CD8-positive, alpha-beta memory T cell (primary cell): Measurements from ENCODE around the gene BCAR3. TPM values are rescaled to one million over a fixed set of nuclear protein-coding genes. Genes with fewer than 3 reads are reported as not detected.

Source experiments
- CTCF ChIA-PET: fragments of 350-600 bp; sonication (Branson Sonifier 250); formaldehyde crosslinking; loops from one replicate; lab custom pipeline; 2021; ENCODE audit warnings: antibody characterized with exemption; lab: Charles Lee
- POLR2A ChIA-PET: fragments of 350-600 bp; sonication (Branson Sonifier 250); formaldehyde crosslinking; loops from one replicate; lab custom pipeline; 2021; ENCODE audit warnings: antibody characterized with exemption; lab: Charles Lee
- DNase-seq, 5 donors: peaks; one replicate each; pipeline versions ENCODE4 v3.0.0 to v3.0.0-alpha.2; 2020 to 2022; ENCODE audit warnings: mixed read lengths in 1 of 5
- H3K27ac ChIP-seq: one replicate; pipeline ENCODE4 v1.7.0; 2013; ENCODE audit warnings: low read depth, mild to moderate bottlenecking, low read length, moderate library complexity
- H3K27me3 ChIP-seq: 2 replicates; pipeline ENCODE4 v1.7.0; 2013; ENCODE audit warnings: low read length, mild to moderate bottlenecking; ENCODE audit not compliant: insufficient read depth, poor library complexity, severe bottlenecking
- H3K36me3 ChIP-seq: 2 replicates; pipeline ENCODE4 v1.7.0; 2013; ENCODE audit warnings: mild to moderate bottlenecking, low read length, moderate library complexity; ENCODE audit not compliant: insufficient read depth
- H3K4me1 ChIP-seq: 2 replicates; pipeline ENCODE4 v1.7.0; 2013; ENCODE audit warnings: mild to moderate bottlenecking, low read length, moderate library complexity; ENCODE audit not compliant: insufficient read depth
- H3K4me3 ChIP-seq: 2 replicates; pipeline ENCODE4 v1.7.0; 2013; ENCODE audit warnings: mild to moderate bottlenecking, low read length
- H3K9me3 ChIP-seq: 2 replicates; pipeline ENCODE4 v1.7.0; 2013; ENCODE audit warnings: mild to moderate bottlenecking, low read length
- H3K27ac Mint-ChIP-seq, 8 donors: one replicate each; pipeline ENCODE4 v1.8.0; 2020 to 2021; ENCODE audit warnings: mixed read lengths in 8 of 8, mild to moderate bottlenecking in 6 of 8, inconsistent platforms in 3 of 8, moderate library complexity in 3 of 8
- H3K27me3 Mint-ChIP-seq, 2 donors: one replicate each; pipeline ENCODE4 v1.8.0; 2020 to 2021; ENCODE audit warnings: mixed read lengths in 2 of 2, mild to moderate bottlenecking in 1 of 2, moderate library complexity in 1 of 2
- H3K36me3 Mint-ChIP-seq, 3 donors: one replicate each; pipeline ENCODE4 v1.8.0; 2020 to 2021; ENCODE audit warnings: mixed read lengths in 3 of 3, inconsistent platforms in 1 of 3, mild to moderate bottlenecking in 1 of 3
- H3K4me1 Mint-ChIP-seq, 3 donors: one replicate each; pipeline ENCODE4 v1.8.0; 2020 to 2021; ENCODE audit warnings: mixed read lengths in 3 of 3, inconsistent platforms in 1 of 3, mild to moderate bottlenecking in 1 of 3
- H3K4me3 Mint-ChIP-seq, 7 donors: one replicate each; pipeline ENCODE4 v1.8.0; 2020 to 2021; ENCODE audit warnings: mixed read lengths in 7 of 7, mild to moderate bottlenecking in 6 of 7, moderate library complexity in 4 of 7, inconsistent platforms in 2 of 7
- H3K9me3 Mint-ChIP-seq, 5 donors: one replicate each; pipeline ENCODE4 v1.8.0; 2020 to 2022; ENCODE audit warnings: mixed read lengths in 5 of 5, mild to moderate bottlenecking in 3 of 5, moderate library complexity in 2 of 5, inconsistent platforms in 1 of 5
- polyA plus RNA-seq: library from polyadenylated mRNA; unstranded; fragments of 300-500 nt; fragmentation: Illumina TruSeq; gene quantifications from one replicate; pipeline ENCODE4 v1.2.3, GENCODE V29; 2021
- total RNA-seq, 2 experiments: library from RNA; stranded (reverse); gene quantifications; one replicate each; pipeline ENCODE4 v1.2.3, GENCODE V29; 2021

BCAR3 gene
- total and polyA plus RNA-seq, 3 experiments from 2014 or later = 0.32 to 0.77 (median 0.62) TPM

- no peaks in the 10 kb centered on the region for H3K9me3 ChIP-seq
- H3K4me3 ChIP-seq = no peak overlapping the region
- no peak for DNase-seq
- ChIA-PET CTCF (no interaction called here), POLR2A (no interaction called here)
- Mint-ChIP-seq H3K36me3 (no peaks in the 10 kb centered on the region), H3K9me3 (no peaks in the 10 kb centered on the region), H3K27ac (no peak overlapping the region), H3K4me3 (no peak overlapping the region), H3K27me3 (no peaks in the 10 kb centered on the region), H3K4me1 (no peaks in the 10 kb centered on the region)
- H3K36me3 ChIP-seq = no peaks in the 10 kb centered on the region
- H3K27ac ChIP-seq = no peak overlapping the region
- H3K4me1 ChIP-seq = no peaks in the 10 kb centered on the region
- no peaks in the 10 kb centered on the region for H3K27me3 ChIP-seq
These were observed 105.9 kb downstream of the BCAR3 start for GRCh38 chr1:93575621-93576284.

- Histone ChIP-seq H3K27ac (no peak overlapping the region), H3K36me3 (no peaks in the 10 kb centered on the region), H3K27me3 (no peaks in the 10 kb centered on the region), H3K4me1 (no peaks in the 10 kb centered on the region), H3K9me3 (no peaks in the 10 kb centered on the region), H3K4me3 (no peak overlapping the region)
- H3K9me3 Mint-ChIP-seq = no peaks in the 10 kb centered on the region
- H3K36me3 Mint-ChIP-seq = no peaks in the 10 kb centered on the region
- H3K27ac Mint-ChIP-seq = no peak overlapping the region
- ChIA-PET CTCF (no interaction called here), POLR2A (no interaction called here)
- H3K4me1 Mint-ChIP-seq = no peaks in the 10 kb centered on the region
- no peak overlapping the region for H3K4me3 Mint-ChIP-seq
- no peaks in the 10 kb centered on the region for H3K27me3 Mint-ChIP-seq
- no peak for DNase-seq
These were observed 106.6 kb downstream of the BCAR3 start for GRCh38 chr1:93574991-93575390.

- CTCF ChIA-PET = no interaction called here
- Histone ChIP-seq H3K27ac (no peak overlapping the region), H3K27me3 (no peaks in the 10 kb centered on the region), H3K36me3 (no peaks in the 10 kb centered on the region), H3K4me3 (no peak overlapping the region), H3K9me3 (no peaks in the 10 kb centered on the region), H3K4me1 (no peaks in the 10 kb centered on the region)
- Mint-ChIP-seq H3K27me3 (no peaks in the 10 kb centered on the region), H3K4me3 (no peak overlapping the region), H3K4me1 (no peaks in the 10 kb centered on the region), H3K27ac (no peak overlapping the region), H3K36me3 (no peaks in the 10 kb centered on the region), H3K9me3 (no peaks in the 10 kb centered on the region)
- no peak for DNase-seq
- POLR2A ChIA-PET = no interaction called here
These were observed 107.1 kb downstream of the BCAR3 start for GRCh38 chr1:93574511-93574910.

- Histone ChIP-seq H3K9me3 (no peaks in the 10 kb centered on the region), H3K4me1 (no peaks in the 10 kb centered on the region), H3K27me3 (no peaks in the 10 kb centered on the region), H3K36me3 (no peaks in the 10 kb centered on the region), H3K27ac (no peak overlapping the region), H3K4me3 (no peak overlapping the region)
- Mint-ChIP-seq H3K36me3 (no peaks in the 10 kb centered on the region), H3K27me3 (no peaks in the 10 kb centered on the region), H3K4me1 (no peaks in the 10 kb centered on the region), H3K27ac (no peak overlapping the region), H3K9me3 (no peaks in the 10 kb centered on the region), H3K4me3 (no peak overlapping the region)
- POLR2A ChIA-PET = no interaction called here
- CTCF ChIA-PET = no interaction called here
- no peak for DNase-seq
These were observed 107.6 kb downstream of the BCAR3 start for GRCh38 chr1:93573940-93574469.

- H3K36me3 ChIP-seq = no peaks in the 10 kb centered on the region
- no peaks in the 10 kb centered on the region for H3K4me1 Mint-ChIP-seq
- H3K36me3 Mint-ChIP-seq = peaks cover 0 to 9% (median 0%) of the 10 kb centered on the region in 3 donors
- POLR2A ChIA-PET = no interaction called here
- no peaks in the 10 kb centered on the region for H3K9me3 Mint-ChIP-seq
- CTCF ChIA-PET = no interaction called here
- H3K27me3 Mint-ChIP-seq = peaks cover 0 to 3% of the 10 kb centered on the region in 2 donors
- H3K27me3 ChIP-seq = no peaks in the 10 kb centered on the region
- no peak overlapping the region for H3K27ac Mint-ChIP-seq
- H3K9me3 ChIP-seq = no peaks in the 10 kb centered on the region
- H3K4me3 ChIP-seq = no peak overlapping the region
- no peaks in the 10 kb centered on the region for H3K4me1 ChIP-seq
- no peak for DNase-seq
- no peak overlapping the region for H3K27ac ChIP-seq
- H3K4me3 Mint-ChIP-seq = no peak overlapping the region
These were observed 109.9 kb downstream of the BCAR3 start for GRCh38 chr1:93571623-93572310.

- H3K9me3 ChIP-seq = no peaks in the 10 kb centered on the region
- Mint-ChIP-seq H3K4me3 (no peak overlapping the region), H3K36me3 (peaks cover 0 to 9% (median 0%) of the 10 kb centered on the region in 3 donors), H3K4me1 (no peaks in the 10 kb centered on the region), H3K27ac (no peak overlapping the region), H3K9me3 (no peaks in the 10 kb centered on the region), H3K27me3 (peaks cover 0 to 6% of the 10 kb centered on the region in 2 donors)
- ChIA-PET POLR2A (no interaction called here), CTCF (no interaction called here)
- H3K27ac ChIP-seq = no peak overlapping the region
- no peaks in the 10 kb centered on the region for H3K4me1 ChIP-seq
- H3K36me3 ChIP-seq = no peaks in the 10 kb centered on the region
- no peak overlapping the region for H3K4me3 ChIP-seq
- no peak for DNase-seq
- no peaks in the 10 kb centered on the region for H3K27me3 ChIP-seq
These were observed 112.1 kb downstream of the BCAR3 start for GRCh38 chr1:93569489-93569888.

- H3K4me3 Mint-ChIP-seq = no peak overlapping the region
- ChIA-PET POLR2A (no interaction called here), CTCF (no interaction called here)
These were observed 114.2 kb downstream of the BCAR3 start for GRCh38 chr1:93567255-93567918.

GRCh38 chr1:93566227-93566626 lies 115.4 kb downstream of the BCAR3 start:
- peaks cover 0 to 9% (median 0%) of the 10 kb centered on the region in 3 donors for H3K36me3 Mint-ChIP-seq
- CTCF ChIA-PET = no interaction called here

More at GRCh38 chr1:93567255-93567918, 114.2 kb downstream of the BCAR3 start:
- Histone ChIP-seq H3K27ac (peak overlapping the region; percentile 46), H3K27me3 (no peaks in the 10 kb centered on the region), H3K4me3 (no peak overlapping the region), H3K9me3 (no peaks in the 10 kb centered on the region), H3K36me3 (no peaks in the 10 kb centered on the region), H3K4me1 (no peaks in the 10 kb centered on the region)
- DNase-seq = no peak
- peaks cover 0 to 9% (median 0%) of the 10 kb centered on the region in 3 donors for H3K36me3 Mint-ChIP-seq
- peak overlapping the region in 1 of 8 donors; percentile 48 for H3K27ac Mint-ChIP-seq
- H3K4me1 Mint-ChIP-seq = no peaks in the 10 kb centered on the region
- no peaks in the 10 kb centered on the region for H3K9me3 Mint-ChIP-seq
- H3K27me3 Mint-ChIP-seq = peaks cover 0 to 7% of the 10 kb centered on the region in 2 donors

More at GRCh38 chr1:93566227-93566626, 115.4 kb downstream of the BCAR3 start:
- Mint-ChIP-seq H3K4me3 (no peak overlapping the region), H3K27me3 (peaks cover 0 to 11% of the 10 kb centered on the region in 2 donors), H3K4me1 (no peaks in the 10 kb centered on the region), H3K27ac (no peak overlapping the region), H3K9me3 (no peaks in the 10 kb centered on the region)
- H3K4me3 ChIP-seq = no peak overlapping the region
- no peak overlapping the region for H3K27ac ChIP-seq
- H3K4me1 ChIP-seq = no peaks in the 10 kb centered on the region
- POLR2A ChIA-PET = no interaction called here
- no peaks in the 10 kb centered on the region for H3K27me3 ChIP-seq
- DNase-seq = no peak
- no peaks in the 10 kb centered on the region for H3K9me3 ChIP-seq
- no peaks in the 10 kb centered on the region for H3K36me3 ChIP-seq
